Neuronal stem cell (in vitro differentiated cells): ENCODE data around the gene NOL4L.

Experiments
- DNase-seq: peaks from one replicate; pipeline ENCODE4 v3.0.0-alpha.2; 2013; ENCODE audit warnings: low spot score
- H2AFZ ChIP-seq: one replicate; pipeline ENCODE4 v1.6.1; 2013; ENCODE audit warnings: mild to moderate bottlenecking, low read length, inconsistent platforms
- H2AK5ac ChIP-seq: 2 replicates; pipeline ENCODE4 v1.6.1; 2013; ENCODE audit warnings: low read depth, mild to moderate bottlenecking, inconsistent platforms, low read length, moderate library complexity, mixed read lengths
- H2BK120ac ChIP-seq: 2 replicates; pipeline ENCODE4 v1.6.1; 2013; ENCODE audit warnings: low read depth, mild to moderate bottlenecking, inconsistent platforms, low read length, moderate library complexity, mixed read lengths
- H2BK12ac ChIP-seq: one replicate; pipeline ENCODE4 v1.6.1; 2013; ENCODE audit warnings: low read length, inconsistent platforms
- H2BK15ac ChIP-seq: 2 replicates; pipeline ENCODE4 v1.6.1; 2013; ENCODE audit warnings: mild to moderate bottlenecking, low read length, inconsistent platforms, mixed read lengths
- H2BK5ac ChIP-seq: one replicate; pipeline ENCODE4 v1.6.1; 2013; ENCODE audit warnings: inconsistent platforms, mild to moderate bottlenecking, low read length, moderate library complexity
- H3K14ac ChIP-seq: one replicate; pipeline ENCODE4 v1.6.1; 2013; ENCODE audit warnings: low read length, inconsistent platforms
- H3K18ac ChIP-seq: 2 replicates; pipeline ENCODE4 v1.6.1; 2013; ENCODE audit warnings: low read length, inconsistent platforms
- H3K23ac ChIP-seq: 2 replicates; pipeline ENCODE4 v1.6.1; 2013; ENCODE audit warnings: low read depth, mild to moderate bottlenecking, mixed read lengths, low read length, inconsistent platforms; ENCODE audit not compliant: poor library complexity
- H3K27ac ChIP-seq: replicated peaks from 3 replicates; pipeline ENCODE4 v1.5.1; 2013; ENCODE audit warnings: low read length, inconsistent platforms
- H3K27me3 ChIP-seq, 3 experiments: 2 replicates each; pipeline ENCODE4 v1.6.1; 2013; ENCODE audit warnings: low read length in 3 of 3, mild to moderate bottlenecking in 2 of 3, inconsistent platforms in 1 of 3, low read depth in 1 of 3, mixed read lengths in 1 of 3, moderate library complexity in 1 of 3; ENCODE audit not compliant: control insufficient read depth in 3 of 3, insufficient read depth in 3 of 3
- H3K36me3 ChIP-seq, 2 donors: replicated peaks in 1 of 2; 2 replicates each; pipeline ENCODE4 v1.6.1; 2013; ENCODE audit warnings: low read length in 2 of 2; ENCODE audit not compliant: control insufficient read depth in 2 of 2, insufficient read depth in 2 of 2
- H3K4ac ChIP-seq: 2 replicates; pipeline ENCODE4 v1.6.1; 2013; ENCODE audit warnings: inconsistent platforms, mild to moderate bottlenecking, low read length, moderate library complexity
- H3K4me1 ChIP-seq, 2 donors: 1 replicate in 1 of 2; 2 replicates in 1 of 2; pipeline ENCODE4 v1.6.1; 2013; ENCODE audit warnings: low read length in 2 of 2, low read depth in 1 of 2; ENCODE audit not compliant: control insufficient read depth in 2 of 2, insufficient read depth in 1 of 2
- H3K4me2 ChIP-seq: one replicate; pipeline ENCODE4 v1.6.1; 2013; ENCODE audit warnings: mild to moderate bottlenecking, low read length, inconsistent platforms; ENCODE audit not compliant: insufficient read depth, poor library complexity, severe bottlenecking
- H3K4me3 ChIP-seq, 2 donors: 2 replicates each; pipeline ENCODE4 v1.5.1; 2013; ENCODE audit warnings: low read length in 2 of 2, mild to moderate bottlenecking in 2 of 2, inconsistent platforms in 1 of 2, moderate library complexity in 1 of 2
- H3K79me1 ChIP-seq: one replicate; pipeline ENCODE4 v1.6.1; 2013; ENCODE audit warnings: low read depth, mild to moderate bottlenecking, inconsistent platforms, low read length, moderate library complexity
- H3K9ac ChIP-seq: one replicate; pipeline ENCODE4 v1.6.1; 2013; ENCODE audit warnings: mild to moderate bottlenecking, low read depth, low read length, inconsistent platforms; ENCODE audit not compliant: poor library complexity
- H3K9me3 ChIP-seq, 2 donors: replicated peaks in 1 of 2; 2 replicates each; pipeline versions ENCODE3 to v1.6.1; 2013; ENCODE audit warnings: low read length in 2 of 2, mild to moderate bottlenecking in 2 of 2, inconsistent platforms in 1 of 2, low read depth in 1 of 2, mixed read lengths in 1 of 2, moderate library complexity in 1 of 2; ENCODE audit not compliant: control insufficient read depth in 2 of 2, insufficient read depth in 1 of 2
- H4K8ac ChIP-seq: one replicate; pipeline ENCODE4 v1.6.1; 2013; ENCODE audit warnings: low read depth, mild to moderate bottlenecking, inconsistent platforms, low read length, moderate library complexity
- H4K91ac ChIP-seq: one replicate; pipeline ENCODE4 v1.6.1; 2013; ENCODE audit warnings: low read length, low read depth, mild to moderate bottlenecking, inconsistent platforms; ENCODE audit not compliant: poor library complexity
- WGBS, 2 donors: extraction: QIAGEN DNeasy Blood & Tissue Kit; methylation state at CpG; one replicate each; pipeline ENCODE4 v1.1.7; 2013; ENCODE audit warnings: missing lambda C conversion rate in 2 of 2, mixed read lengths in 1 of 2; ENCODE audit not compliant: insufficient read length in 2 of 2, insufficient replicate concordance in 1 of 2; ENCODE audit errors: extremely low coverage in 2 of 2; 5-methylcytosine and 5-hydroxymethylcytosine counted together

NOL4L gene

GRCh38 chr20:32454164-32455145, 130.7 kb downstream of the NOL4L start:
- H3K18ac ChIP-seq: peak overlapping the region; percentile 25
- H3K4me2 ChIP-seq: no peak overlapping the region
- DNase-seq: no peak
- H2AK5ac ChIP-seq: peak overlapping the region; percentile 40
- H2BK15ac ChIP-seq: no peak overlapping the region
- H3K14ac ChIP-seq: peak overlapping the region; percentile 49
- H2BK12ac ChIP-seq: peak overlapping the region; percentile 2
- no peaks in the 10 kb centered on the region for H3K9me3 ChIP-seq
- H3K27ac ChIP-seq: no peak overlapping the region
- peaks cover 21 to 33% of the 10 kb centered on the region in 2 donors for H3K4me1 ChIP-seq
- no peak overlapping the region for H4K91ac ChIP-seq
- no peak overlapping the region for H2BK5ac ChIP-seq
- H4K8ac ChIP-seq: no peak overlapping the region
- WGBS, 2 donors: no CpG with 5 or more reads among the region's 31 CpGs
- H3K36me3 ChIP-seq: peaks cover 47 to 60% of the 10 kb centered on the region in 2 donors
- no peaks in the 10 kb centered on the region for H3K27me3 ChIP-seq
- no peak overlapping the region for H2BK120ac ChIP-seq
- H3K4me3 ChIP-seq: peak overlapping the region in 1 of 2 donors; percentile 20
- H3K9ac ChIP-seq: no peak overlapping the region
- no peak overlapping the region for H3K4ac ChIP-seq
- H3K79me1 ChIP-seq: peaks cover 25% of the 10 kb centered on the region
- no peak overlapping the region for H2AFZ ChIP-seq
- H3K23ac ChIP-seq: peak overlapping the region; percentile 8

GRCh38 chr20:32453467-32454163, 131.5 kb downstream of the NOL4L start:
- Histone ChIP-seq H2AFZ (no peak overlapping the region), H3K9me3 (no peaks in the 10 kb centered on the region), H2AK5ac (no peak overlapping the region), H3K79me1 (peaks cover 25% of the 10 kb centered on the region), H3K36me3 (peaks cover 50 to 69% of the 10 kb centered on the region in 2 donors), H2BK15ac (no peak overlapping the region), H3K23ac (no peak overlapping the region), H3K18ac (no peak overlapping the region), H4K8ac (no peak overlapping the region), H2BK5ac (no peak overlapping the region), H3K14ac (no peak overlapping the region), H3K27me3 (no peaks in the 10 kb centered on the region), H3K27ac (no peak overlapping the region), H3K4me2 (no peak overlapping the region), H4K91ac (no peak overlapping the region), H3K4me3 (no peak overlapping the region), H3K9ac (no peak overlapping the region), H2BK120ac (no peak overlapping the region), H2BK12ac (no peak overlapping the region), H3K4ac (no peak overlapping the region), H3K4me1 (peaks cover 21 to 33% of the 10 kb centered on the region in 2 donors)
- DNase-seq: no peak
- WGBS, 2 donors: no CpG with 5 or more reads among the region's 28 CpGs

GRCh38 chr20:32452776-32453466, 132.2 kb downstream of the NOL4L start:
- Histone ChIP-seq H4K91ac (no peak overlapping the region), H3K36me3 (peaks cover 55 to 76% of the 10 kb centered on the region in 2 donors), H3K14ac (peak overlapping the region; percentile 43), H2BK12ac (peak overlapping the region; percentile 48), H3K9ac (no peak overlapping the region), H4K8ac (no peak overlapping the region), H2AFZ (no peak overlapping the region), H3K4me2 (no peak overlapping the region), H2BK15ac (no peak overlapping the region), H3K9me3 (no peaks in the 10 kb centered on the region), H2BK5ac (no peak overlapping the region), H3K4me1 (peaks cover 15 to 28% of the 10 kb centered on the region in 2 donors), H3K4ac (no peak overlapping the region), H3K18ac (no peak overlapping the region), H3K27ac (no peak overlapping the region), H3K23ac (no peak overlapping the region), H2AK5ac (no peak overlapping the region), H2BK120ac (no peak overlapping the region), H3K27me3 (no peaks in the 10 kb centered on the region), H3K79me1 (peaks cover 25% of the 10 kb centered on the region), H3K4me3 (no peak overlapping the region)
- no peak for DNase-seq
- WGBS, 2 donors: no CpG with 5 or more reads among the region's 24 CpGs
